Activated gamma-delta T cell treated with anti-CD3 and anti-CD28 coated beads, Interleukin-2, amount 50 U/mL, for 16 hours (primary cell): Measurements from ENCODE around the gene EML2.

Experiments used
- DNase-seq: peaks from one replicate; pipeline ENCODE4 v3.0.0-alpha.2; 2020; ENCODE audit warnings: low read depth

Gene EML2

DNA sequence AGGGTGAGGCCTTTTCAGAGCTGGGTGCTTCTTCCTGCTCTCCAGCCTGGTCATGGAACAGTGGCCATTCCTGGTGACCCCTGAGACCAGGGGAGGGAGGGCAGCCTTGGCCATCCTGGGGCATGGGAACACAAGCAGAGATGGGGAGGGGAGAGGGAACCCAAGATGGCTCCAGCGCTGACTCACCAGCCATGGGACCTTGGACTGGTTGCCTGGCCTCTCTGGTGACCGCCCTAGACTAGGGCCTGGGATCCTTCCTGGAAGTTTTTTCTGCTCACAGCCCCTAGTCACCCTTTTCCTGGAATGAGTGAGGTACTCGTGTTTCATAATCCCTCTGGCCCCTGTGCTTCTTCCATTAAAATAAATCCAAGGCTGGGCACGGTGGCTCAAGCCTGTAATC, 51.3 kb downstream of the EML2 start:
- DNase-seq, result no peak

DNA sequence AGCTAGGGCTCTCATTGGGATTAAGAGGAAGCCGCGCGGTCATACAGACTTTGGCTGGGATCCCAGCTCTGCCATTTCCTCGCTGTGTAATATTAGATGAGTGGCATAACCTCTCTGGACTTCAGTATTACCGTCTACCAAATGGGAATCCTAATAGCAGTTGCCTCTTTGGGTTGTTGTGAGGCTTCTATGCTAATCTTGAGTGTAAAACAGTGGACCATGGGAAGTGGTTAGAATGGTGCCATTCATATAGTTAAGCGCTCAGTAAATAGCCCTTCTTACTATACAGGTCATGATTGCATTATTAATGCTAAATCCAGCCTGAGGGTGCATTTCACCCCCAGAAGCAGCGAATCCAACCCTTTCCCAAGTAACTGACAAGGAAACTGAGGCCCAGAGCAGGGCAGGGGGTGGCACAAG, 54.0 kb downstream of the EML2 start:
- DNase-seq, result no peak

DNA sequence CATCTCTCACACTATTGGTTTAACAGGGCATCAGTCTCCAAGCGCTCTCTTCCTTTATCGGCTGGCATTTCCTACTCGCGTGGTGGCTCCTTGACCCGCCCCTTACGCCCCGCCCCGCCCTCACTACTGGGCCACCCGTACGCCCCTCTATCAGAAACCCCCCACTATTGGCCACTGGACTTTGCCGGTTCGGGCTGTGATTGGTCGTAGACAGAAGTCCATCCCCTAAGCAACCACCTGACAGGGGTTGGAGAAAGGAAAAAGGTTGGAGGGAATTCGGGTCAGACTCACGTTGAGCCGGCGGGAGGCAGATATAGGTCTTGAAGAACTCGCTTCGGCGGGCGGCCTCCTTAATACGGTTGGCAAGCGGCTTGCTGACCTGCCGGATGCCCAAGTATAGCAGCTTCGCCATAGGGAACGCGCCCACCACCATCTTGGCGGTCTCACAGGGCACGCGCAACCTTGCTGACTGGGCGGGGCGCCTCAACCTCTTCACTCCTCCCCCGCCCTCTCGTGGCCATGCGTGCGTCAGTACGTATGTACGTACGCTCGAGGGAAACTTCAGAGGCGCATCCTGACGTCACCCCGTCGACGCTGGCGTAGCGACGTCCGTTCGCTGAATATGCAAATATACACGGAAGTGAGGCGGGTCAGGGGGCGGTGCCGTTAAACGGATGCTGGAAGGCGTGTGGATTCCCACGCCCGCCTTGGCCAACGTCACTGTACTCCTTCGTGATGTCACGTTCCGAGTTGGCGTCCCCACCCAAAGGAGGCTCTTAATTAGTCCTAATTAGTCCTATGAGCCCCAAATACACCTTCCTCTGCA, 54.7 kb downstream of the EML2 start, which contains the start of gene OPA3:
Gene OPA3, minus strand, starts transcription at position 471 of the 826 bp plus-strand sequence. Its CDS starts 38 bp downstream, at position 433.
- peak; percentile 98 for DNase-seq

DNA sequence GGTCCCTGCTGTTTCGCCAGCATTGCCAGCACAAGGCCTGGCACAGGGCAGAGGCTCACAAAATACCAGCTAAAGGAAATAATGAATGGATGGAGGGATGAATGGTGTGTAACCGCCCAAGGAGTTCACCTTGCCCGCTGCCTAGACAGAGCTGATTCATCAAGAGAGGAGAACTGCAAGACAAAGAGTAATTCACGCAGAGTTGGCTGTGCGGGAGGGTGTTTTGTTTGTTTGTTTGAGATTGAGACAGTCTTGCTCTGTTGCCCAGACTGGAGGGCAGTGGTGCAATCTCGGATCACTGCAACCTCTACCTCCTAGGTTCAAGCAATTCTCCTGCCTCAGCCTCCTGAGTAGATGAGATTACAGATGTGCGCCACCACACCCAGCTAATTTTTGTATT, 57.6 kb downstream of the EML2 start:
- DNase-seq, result no peak

DNA sequence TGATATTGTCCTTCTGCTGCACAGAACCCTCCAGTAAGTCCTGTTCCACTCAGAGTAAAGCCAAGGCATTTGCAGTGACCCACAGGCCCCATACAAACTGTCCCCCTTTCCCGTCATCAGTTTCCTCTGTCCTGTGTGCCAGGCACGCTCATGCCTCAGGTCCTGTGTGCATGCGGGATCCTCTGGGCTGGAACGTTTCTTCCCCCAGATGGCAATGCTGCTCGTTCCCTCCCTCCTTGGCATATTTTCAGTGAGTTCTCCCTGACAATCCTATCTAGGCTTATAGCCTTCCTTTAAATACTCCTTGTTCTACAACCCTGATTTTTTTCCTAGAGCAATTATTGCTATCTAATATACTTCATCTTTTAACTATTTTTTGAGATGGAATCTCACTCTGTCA, 60.3 kb downstream of the EML2 start:
- no peak for DNase-seq

DNA sequence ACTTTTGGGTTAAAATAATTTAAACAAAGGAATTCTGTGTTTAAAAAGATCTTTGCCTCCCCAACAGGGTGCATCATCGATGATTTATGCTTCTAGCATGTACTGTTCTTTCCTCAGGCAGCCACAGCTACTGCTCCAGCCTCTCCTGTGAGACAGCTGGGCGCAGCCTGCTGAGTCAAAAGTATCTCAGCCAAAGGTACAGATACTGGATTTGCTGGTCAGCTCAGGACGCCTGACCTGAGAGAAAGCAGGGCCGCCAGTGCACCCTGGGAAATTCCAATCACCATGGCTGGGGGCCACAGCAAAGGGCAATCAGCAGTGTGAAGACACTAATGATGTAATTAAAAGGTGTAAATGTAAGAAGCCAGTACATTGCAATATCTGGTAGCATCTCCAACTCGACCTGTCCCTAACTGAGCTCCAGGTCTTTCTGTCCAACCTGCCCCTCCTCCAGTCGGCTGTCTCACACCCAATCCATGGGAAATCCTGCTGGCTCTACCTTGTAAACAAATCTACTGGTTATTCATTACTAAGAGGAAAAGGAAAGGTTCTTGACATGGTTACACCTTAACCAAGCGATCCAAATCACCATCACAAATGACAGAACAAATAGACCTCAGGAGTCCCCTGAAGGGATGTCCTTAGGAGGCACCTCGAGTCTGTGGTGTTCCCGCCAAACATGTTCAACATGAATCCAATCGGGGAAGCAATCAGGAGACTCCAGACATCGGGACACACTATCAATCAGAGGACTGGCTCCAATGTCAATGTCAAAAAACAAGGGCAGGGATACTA, 61.9 kb downstream of the EML2 start:
- no peak for DNase-seq

DNA sequence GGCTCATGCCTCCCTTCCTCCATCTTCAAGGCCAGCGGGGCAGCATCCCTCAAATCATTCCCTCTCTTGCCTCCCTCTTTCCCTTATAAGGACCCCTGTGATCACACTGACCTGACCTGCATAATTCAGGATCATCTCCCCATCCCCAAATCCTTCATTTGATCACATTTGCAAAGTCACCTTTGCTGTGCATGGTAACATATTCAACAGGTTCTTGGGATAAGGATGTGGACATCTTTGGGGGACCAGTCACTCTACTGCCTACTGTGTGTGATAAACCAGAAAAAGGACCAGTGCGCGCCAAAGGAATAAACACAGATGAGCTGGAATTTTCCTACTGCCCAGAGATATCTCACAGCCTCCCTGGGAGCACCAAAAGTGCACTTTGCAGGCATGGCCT, 62.5 kb downstream of the EML2 start:
- DNase-seq, result no peak

DNA sequence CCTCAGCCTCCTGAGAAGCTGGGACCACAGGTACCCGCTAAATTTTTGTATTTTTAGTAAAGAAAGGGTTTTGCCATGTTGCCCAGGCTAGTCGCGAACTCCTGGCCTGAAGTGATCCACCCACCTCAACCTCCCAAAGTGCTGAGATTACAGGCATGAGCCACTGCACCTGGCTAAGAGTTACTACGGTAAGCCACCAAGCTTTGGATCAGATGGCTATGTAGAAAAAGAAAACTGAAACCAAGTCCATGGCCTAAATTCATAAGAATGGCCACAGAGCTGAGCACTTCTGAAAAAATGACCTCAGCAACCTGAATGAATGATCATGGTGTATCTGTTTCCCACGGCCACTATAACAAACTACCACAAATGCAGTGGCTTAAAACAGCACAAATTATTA, 64.0 kb downstream of the EML2 start:
- no peak for DNase-seq

DNA sequence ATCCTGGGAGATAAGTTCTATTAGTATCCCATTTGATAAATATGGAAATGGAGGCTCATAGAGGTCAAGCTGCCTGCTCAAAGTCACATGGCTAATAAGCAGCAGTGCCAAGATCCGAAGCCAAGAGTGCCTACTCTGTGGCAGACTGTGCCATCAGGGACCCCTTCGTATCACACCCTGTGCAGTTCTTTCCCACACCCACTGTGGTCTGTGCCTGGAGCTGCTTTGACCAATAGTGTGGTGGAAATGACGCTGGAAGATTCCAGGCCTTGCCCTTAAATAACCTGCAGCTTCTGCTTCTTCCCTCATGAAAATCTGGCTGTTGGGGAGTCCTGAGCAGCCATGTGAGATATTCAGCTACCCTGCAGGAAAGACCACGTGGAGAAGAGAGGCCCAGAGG, 64.7 kb downstream of the EML2 start:
- DNase-seq, result no peak

DNA sequence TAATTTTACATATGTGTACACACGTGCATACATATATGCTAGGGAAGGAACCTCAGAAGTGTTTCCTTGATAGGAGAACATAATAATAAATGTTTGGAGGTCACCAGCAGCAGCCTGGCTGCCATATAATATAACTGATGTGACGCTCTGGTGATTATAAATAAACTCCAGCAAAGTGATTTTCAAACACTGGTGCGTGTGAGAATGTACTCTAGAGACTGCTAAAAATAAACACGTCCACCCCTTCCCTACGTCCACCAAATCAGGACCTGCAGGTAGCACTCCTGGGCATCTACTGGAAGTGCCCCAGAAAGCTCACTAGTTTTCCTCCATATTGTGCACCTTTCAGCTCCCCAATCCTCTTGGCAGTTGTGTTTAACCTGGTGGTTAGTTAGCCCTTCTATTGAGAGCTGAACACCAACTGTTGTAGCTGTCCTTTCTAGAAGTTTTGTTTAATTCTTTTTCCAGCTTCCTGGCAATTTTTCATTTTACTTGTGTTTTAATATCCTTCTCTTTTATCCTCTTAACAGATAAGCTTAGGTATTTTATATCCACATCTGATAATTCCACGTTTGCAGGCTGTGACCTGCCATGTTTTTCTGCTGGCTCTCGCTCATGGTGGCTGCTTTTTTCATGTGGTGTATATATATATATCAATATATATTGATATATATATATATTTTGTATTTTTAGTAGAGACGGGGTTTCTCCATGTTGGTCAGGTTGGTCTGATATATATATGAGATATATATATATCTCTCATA, 67.6 kb downstream of the EML2 start:
- DNase-seq, result no peak

DNA sequence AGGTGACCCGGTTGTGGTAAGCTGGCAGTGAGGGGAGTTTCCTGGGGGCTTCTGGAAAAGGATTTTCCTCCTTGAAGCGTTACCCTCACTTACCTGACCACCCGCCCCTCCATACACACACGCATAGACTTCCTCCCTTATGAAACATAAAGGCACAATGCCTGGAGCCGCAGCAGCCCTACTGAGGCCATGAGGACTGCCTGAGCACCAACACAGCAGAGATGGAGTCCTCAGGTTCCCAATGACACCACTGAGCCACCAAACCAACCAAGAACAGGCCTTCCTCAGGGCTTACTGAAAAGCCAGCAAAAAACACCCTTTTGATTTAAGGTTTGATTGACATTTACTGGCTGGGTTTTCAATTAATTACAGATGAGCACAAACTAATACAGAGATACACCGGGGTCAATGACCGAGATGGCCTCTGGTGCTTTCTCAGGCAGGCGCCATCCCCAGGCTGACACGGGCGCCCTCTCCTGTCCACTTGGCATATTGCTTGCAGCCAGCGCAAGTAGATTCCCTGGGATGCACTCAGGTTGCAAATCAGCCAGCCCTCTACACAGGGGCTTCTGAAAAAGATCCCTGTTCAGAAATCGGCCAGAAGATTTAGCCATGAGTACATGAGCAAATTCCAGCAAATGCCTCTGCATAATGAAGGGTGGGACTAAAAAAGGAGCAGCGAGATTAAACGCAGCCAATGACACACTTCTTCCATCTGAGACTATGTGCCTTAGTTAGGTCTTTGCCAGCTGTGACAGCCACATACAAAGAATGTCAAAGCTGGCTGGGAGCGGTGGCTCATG, 69.4 kb downstream of the EML2 start:
- DNase-seq, result peak; percentile 37

DNA sequence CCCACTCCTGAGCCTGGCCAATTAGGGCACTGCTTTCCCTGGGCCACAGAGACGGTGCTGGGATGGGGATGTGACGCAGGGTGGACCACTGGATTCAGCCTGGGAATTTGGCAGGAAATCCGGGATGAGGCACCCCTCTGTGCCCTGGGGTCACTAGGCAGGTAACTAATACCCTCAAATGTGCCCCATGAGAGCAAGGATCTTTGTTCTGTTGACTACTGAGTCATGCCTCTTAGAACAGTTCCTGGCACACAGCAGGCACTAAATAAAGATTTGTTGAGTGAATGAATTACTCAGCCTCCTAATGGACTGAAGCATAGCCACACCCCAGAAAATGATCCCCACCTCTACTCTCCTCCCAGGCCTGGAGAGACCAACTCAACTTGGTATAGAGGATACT, 70.5 kb downstream of the EML2 start:
- DNase-seq, result no peak

DNA sequence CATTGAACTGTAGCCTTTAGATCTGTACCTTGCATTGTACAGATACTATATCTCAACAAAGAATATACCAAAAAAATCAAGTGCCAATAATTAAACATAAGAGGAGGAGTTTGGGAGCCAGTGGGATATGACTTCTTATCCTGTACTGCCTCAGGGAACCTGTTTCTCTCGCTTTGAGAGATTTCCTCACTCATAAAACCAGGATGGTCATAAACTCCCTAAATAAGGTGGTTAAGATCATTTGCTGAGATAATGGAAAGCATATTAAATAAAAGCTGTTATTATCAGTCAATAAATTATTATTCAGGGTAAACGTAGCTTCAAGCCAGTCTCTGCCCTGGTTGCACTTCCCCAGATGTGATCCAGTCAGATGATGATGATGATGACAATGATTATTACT, 71.6 kb downstream of the EML2 start:
- DNase-seq, result no peak

DNA sequence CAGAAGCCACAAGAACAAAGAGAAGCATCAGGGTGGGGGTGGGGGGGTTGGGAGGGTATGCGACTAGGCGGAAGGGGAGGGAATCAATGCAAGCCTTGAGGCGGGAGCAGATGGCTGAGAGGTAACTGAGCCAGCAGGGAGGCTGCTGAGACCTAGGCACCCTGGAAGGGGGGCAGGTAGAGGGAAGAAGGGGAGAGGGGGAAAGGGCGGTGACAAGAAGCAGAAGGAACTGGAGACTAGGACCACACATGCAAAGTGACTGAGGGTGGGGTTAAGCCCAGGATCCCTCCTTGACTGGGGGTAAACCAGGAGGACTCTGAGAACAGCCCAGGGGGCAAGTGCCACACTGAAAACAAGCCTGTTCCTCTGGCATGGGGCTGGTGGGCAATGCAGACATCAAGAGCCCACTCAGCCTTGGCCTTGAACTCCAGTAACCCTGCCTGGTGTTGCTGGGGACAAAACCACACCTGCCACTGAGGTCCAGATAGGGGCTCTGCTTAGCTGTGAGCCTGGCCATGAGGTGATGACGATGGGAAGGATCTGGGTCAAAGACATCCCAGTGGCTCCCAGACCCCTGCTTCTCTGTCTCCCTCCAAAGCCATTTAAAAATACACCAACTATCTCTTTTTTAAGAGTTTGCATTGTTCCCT, 74.9 kb downstream of the EML2 start:
- no peak for DNase-seq

DNA sequence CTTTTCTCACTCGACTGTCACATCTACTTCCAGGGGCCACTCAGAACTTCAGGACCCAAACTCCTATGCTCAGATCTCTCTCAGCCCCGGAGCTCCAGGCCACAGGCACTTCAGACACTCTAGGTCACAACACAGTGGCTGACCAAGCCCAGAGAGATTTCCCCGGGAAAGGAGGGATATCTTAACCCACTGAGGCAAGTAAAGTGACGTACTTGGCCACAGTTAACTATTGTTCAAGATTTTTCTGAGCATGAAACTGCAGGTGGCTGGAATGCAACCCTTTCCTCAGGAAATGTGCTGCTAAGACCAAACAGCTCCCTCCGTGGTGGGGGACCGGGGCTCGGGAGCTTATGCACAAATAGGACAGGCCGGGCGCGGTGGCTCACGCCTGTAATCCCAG, 78.5 kb downstream of the EML2 start:
- DNase-seq, result no peak

DNA sequence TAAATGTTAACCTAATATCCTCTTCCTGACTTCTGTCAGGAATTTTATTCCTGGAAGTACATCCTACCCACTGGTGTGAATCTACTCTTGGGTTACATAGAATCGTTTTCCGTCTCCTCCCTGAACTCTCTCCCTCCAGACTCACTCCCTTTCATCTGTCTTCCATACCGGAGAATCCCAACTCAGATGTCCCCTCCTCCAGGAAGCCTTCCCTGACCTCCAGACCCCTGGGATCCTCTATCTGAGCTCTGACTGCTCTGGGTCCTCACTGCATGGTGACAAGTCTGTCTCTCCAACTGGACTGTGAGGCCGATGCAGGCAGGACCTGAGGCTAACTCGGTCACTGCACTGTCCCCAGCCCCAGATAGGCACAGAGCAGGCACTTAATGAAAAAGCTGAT, 79.2 kb downstream of the EML2 start:
- DNase-seq, result no peak
